Measurements from ENCODE around the gene KRT86. TPM values are rescaled to one million over a fixed set of nuclear protein-coding genes. Genes with fewer than 3 reads are reported as not detected.
A peak's percentile ranks its signal among the peaks of the same experiment; 100 is the strongest.
"Not testable (repeated sequence)": the region's sequence is repeated elsewhere in the genome, so short reads cannot be mapped to it uniquely, and the experiment has no call there.

The KRT86 gene
- total RNA-seq, 6 experiments from 2014 or later: not detected

DNA sequence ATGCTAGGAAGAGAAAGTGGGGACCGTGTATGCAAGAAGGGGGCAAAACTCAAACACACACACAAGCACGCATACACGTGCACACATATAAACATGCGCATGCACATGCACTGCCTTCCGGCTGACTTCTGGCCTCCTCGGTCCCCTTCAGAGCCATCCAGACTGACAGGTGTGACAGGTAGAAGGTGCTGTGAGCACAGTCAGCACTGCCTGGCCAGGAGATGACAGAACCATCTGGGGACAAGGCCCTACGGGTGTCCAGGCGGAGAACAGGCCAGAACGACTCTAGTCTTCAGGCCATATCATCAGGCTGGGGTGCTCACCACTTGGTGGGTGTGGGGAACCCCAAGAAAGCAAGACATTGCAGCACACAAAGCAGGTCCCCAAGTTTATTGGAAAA is 39.5 kb downstream of the KRT86 start:
- Histone ChIP-seq H3K27me3 (no peaks in the 10 kb centered on the region), H3K27ac (no peak overlapping the region), H3K9me3 (no peaks in the 10 kb centered on the region), H3K36me3 (no peaks in the 10 kb centered on the region), H3K4me1 (no peaks in the 10 kb centered on the region), H3K4me3 (no peak overlapping the region)
- intact Hi-C loops (cut with DNase I): no loop called here
- no peak for DNase-seq
- ATAC-seq: no peak
- WGBS (ENCODE audit: insufficient coverage, low coverage, low lambda C conversion rate, missing lambda C conversion rate): 77% methylated on average over 3 of the region's 9 CpGs
- no peak for TF ChIP-seq POLR2A (IDR thresholded peaks at IDR 0.05)
- TF ChIP-seq, protein P1, sequence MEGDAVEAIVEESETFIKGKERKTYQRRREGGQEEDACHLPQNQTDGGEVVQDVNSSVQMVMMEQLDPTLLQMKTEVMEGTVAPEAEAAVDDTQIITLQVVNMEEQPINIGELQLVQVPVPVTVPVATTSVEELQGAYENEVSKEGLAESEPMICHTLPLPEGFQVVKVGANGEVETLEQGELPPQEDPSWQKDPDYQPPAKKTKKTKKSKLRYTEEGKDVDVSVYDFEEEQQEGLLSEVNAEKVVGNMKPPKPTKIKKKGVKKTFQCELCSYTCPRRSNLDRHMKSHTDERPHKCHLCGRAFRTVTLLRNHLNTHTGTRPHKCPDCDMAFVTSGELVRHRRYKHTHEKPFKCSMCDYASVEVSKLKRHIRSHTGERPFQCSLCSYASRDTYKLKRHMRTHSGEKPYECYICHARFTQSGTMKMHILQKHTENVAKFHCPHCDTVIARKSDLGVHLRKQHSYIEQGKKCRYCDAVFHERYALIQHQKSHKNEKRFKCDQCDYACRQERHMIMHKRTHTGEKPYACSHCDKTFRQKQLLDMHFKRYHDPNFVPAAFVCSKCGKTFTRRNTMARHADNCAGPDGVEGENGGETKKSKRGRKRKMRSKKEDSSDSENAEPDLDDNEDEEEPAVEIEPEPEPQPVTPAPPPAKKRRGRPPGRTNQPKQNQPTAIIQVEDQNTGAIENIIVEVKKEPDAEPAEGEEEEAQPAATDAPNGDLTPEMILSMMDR (IDR thresholded peaks at IDR 0.05): no peak

DNA sequence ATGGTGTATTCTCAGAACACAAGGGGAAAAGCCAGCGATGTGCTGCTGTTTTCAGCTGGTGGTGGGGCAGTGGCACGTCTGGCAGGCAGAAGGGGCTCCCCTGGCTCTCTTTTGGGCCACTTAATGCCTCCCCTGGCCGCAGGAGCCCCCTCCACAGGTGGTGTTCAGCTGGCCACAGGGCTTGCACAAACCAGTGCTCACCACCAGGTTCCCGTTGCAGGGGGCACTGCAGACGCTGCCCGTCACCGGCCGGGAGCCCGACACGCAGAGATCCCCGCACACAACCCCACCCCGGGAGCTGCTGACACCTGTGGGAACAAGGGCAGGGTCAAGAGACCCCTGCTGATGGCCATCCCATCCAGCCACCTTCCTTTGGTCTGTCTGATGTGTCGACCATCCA is 40.1 kb downstream of the KRT86 start:
- Histone ChIP-seq H3K27ac (no peak overlapping the region), H3K9me3 (no peaks in the 10 kb centered on the region), H3K4me3 (no peak overlapping the region), H3K27me3 (no peaks in the 10 kb centered on the region), H3K36me3 (no peaks in the 10 kb centered on the region), H3K4me1 (no peaks in the 10 kb centered on the region)
- ATAC-seq (no peak), DNase-seq (no peak)
- intact Hi-C loops (cut with DNase I): no loop called here
- 50% methylated on average over 3 of the region's 13 CpGs for WGBS (ENCODE audit: insufficient coverage, low coverage, low lambda C conversion rate, missing lambda C conversion rate)
- TF ChIP-seq, protein P1 (IDR thresholded peaks at IDR 0.05): no peak
- TF ChIP-seq POLR2A (IDR thresholded peaks at IDR 0.05): no peak

DNA sequence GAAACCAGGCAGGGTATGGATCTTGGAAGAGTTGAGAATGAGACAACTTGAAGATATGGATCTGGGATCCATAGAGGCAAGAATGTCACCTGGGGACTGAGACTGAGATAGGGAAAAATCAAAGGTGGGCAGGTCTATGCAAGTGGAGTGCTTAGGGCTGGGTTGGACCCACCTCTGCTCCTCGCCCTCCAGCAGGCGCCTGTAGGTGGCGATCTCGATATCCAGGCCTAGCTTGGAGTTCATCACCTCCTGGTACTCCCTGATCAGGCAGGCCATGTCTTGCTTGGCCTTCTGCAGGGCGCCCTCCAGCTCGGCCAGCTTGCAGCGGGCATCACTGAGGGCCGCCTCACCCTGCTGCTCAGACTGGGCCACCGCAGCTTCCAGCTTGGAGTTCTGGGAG is 41.3 kb downstream of the KRT86 start:
- H3K4me1 ChIP-seq; H3K27me3 ChIP-seq; H3K4me3 ChIP-seq; H3K27ac ChIP-seq; H3K9me3 ChIP-seq; DNase-seq; intact Hi-C loops (cut with DNase I); H3K36me3 ChIP-seq: not testable (repeated sequence)
- TF ChIP-seq, protein P1 (IDR thresholded peaks at IDR 0.05): peak in 3 of 4 donors; percentile 11 to 42 (median 21)
- WGBS (ENCODE audit: insufficient coverage, low coverage, low lambda C conversion rate, missing lambda C conversion rate): no CpG with 5 or more reads among the region's 9 CpGs
- ATAC-seq: peak in 1 of 4 donors; percentile 35

DNA sequence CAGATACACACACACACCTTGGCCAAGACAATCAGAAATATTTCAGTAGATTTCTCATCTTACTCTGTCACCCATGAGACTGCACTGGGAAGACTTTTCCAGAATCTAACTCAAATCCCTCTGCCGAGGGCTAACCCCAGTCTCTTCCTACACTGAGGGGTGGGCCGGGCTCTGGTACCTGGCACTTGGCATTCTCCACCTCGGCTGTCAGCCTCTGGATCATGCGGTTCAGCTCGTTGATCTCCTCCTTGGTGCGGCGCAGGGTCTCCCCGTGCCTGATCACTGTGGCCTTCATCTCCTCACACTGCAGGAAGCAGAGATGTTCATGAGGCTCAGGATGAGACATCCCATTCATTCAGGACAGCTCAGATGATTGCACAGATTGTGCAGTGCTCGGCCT is 41.8 kb downstream of the KRT86 start:
- H3K4me1 ChIP-seq: no peaks in the 10 kb centered on the region
- no peaks in the 10 kb centered on the region for H3K36me3 ChIP-seq
- ATAC-seq (no peak), DNase-seq (no peak)
- no peak for TF ChIP-seq POLR2A (IDR thresholded peaks at IDR 0.05)
- TF ChIP-seq, protein P1 (IDR thresholded peaks at IDR 0.05): no peak
- intact Hi-C loops (cut with DNase I): no loop called here
- WGBS (ENCODE audit: insufficient coverage, low coverage, low lambda C conversion rate, missing lambda C conversion rate): 71% methylated on average over 7 of the region's 9 CpGs
- no peaks in the 10 kb centered on the region for H3K9me3 ChIP-seq
- H3K27me3 ChIP-seq: no peaks in the 10 kb centered on the region
- no peak overlapping the region for H3K4me3 ChIP-seq
- H3K27ac ChIP-seq: no peak overlapping the region

DNA sequence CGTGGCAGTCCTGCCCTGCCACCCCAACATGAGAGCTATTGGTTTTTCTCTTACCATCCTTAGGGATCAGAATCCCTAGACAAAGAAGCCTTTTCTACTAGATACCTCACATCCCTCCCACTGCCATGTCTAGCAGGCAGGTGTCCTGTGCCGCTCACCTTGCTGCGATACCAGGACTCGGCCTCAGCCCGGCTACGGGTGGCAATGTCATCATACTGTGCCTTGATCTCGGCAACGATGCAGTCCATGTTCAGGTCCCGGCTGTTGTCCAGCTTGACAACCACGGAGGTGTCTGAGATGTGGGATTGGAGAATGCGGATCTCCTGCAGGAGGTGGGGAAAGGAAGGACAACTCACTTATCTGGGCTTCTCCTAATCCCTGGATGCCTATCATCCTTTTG is 42.3 kb downstream of the KRT86 start:
- H3K27me3 ChIP-seq: no peaks in the 10 kb centered on the region
- DNase-seq (no peak), ATAC-seq (no peak)
- WGBS (ENCODE audit: insufficient coverage, low coverage, low lambda C conversion rate, missing lambda C conversion rate): 75% methylated on average over 10 of the region's 11 CpGs
- no peaks in the 10 kb centered on the region for H3K36me3 ChIP-seq
- intact Hi-C loops (cut with DNase I): no loop called here
- H3K4me1 ChIP-seq: no peaks in the 10 kb centered on the region
- TF ChIP-seq, protein P1 (IDR thresholded peaks at IDR 0.05): no peak
- TF ChIP-seq POLR2A (IDR thresholded peaks at IDR 0.05): no peak
- H3K9me3 ChIP-seq: no peaks in the 10 kb centered on the region
- no peak overlapping the region for H3K4me3 ChIP-seq
- no peak overlapping the region for H3K27ac ChIP-seq
